GM12864 (cell line): ENCODE data around the gene KLC4.

Source experiments
- DNase-seq: peaks from one replicate; pipeline ENCODE4 v3.0.0-alpha.2; 2011; ENCODE audit warnings: low read depth
- H3K4me3 ChIP-seq: 2 replicates; pipeline ENCODE4 v1.5.1; 2011; ENCODE audit warnings: mild to moderate bottlenecking, low read depth, low read length, control low read depth
- CTCF ChIP-seq: IDR thresholded peaks from 2 replicates; pipeline ENCODE4 v1.5.1; 2011; ENCODE audit warnings: low read depth, mild to moderate bottlenecking, moderate library complexity, low read length, control low read depth, inconsistent platforms; ENCODE audit errors: missing control alignments

Gene KLC4

GRCh38 chr6:43059168-43060033 lies at the start of gene KLC4, which contains the start of gene MRPL2:
KLC4 (plus strand) TSS chr6:43059631; CDS start chr6:43061336, 1,705 bp downstream.
MRPL2 (minus strand) TSS chr6:43059434; CDS start chr6:43059381, 53 bp downstream.
- DNase-seq, result peak; percentile 96
- TF ChIP-seq CTCF, result no peak
- H3K4me3 ChIP-seq, result peak within 1 kb of the TSS; percentile 98

- H3K4me3 ChIP-seq, result no peak overlapping the region
- no peak for TF ChIP-seq CTCF
- no peak for DNase-seq
These were observed 48.2 kb upstream of the KLC4 start for GRCh38 chr6:43011207-43011606.

- DNase-seq, result no peak
- no peak for TF ChIP-seq CTCF
- H3K4me3 ChIP-seq, result peak overlapping the region; percentile 77; the same call in 1 of the 2 replicates
These were observed 47.1 kb upstream of the KLC4 start for GRCh38 chr6:43012364-43012763.

- DNase-seq, result peak; percentile 25
- no peak for TF ChIP-seq CTCF
- H3K4me3 ChIP-seq, result peak overlapping the region; percentile 77
These were observed 46.2 kb upstream of the KLC4 start for GRCh38 chr6:43013097-43013842.

- DNase-seq, result peak; percentile 100
- H3K4me3 ChIP-seq, result peak within 1 kb of the TSS; percentile 82
- no peak for TF ChIP-seq CTCF
These were observed 45.5 kb upstream of the KLC4 start, which contains the start of the genes KLHDC3 and MEA1 for GRCh38 chr6:43013843-43014433. KLHDC3 (plus strand) TSS chr6:43014249; CDS start chr6:43017193, 2,944 bp downstream. MEA1 (minus strand) TSS chr6:43013946; CDS start chr6:43013813, 133 bp downstream.

- peak overlapping the region; percentile 82 for H3K4me3 ChIP-seq
- no peak for DNase-seq
- no peak for TF ChIP-seq CTCF
These were observed 45.0 kb upstream of the KLC4 start for GRCh38 chr6:43014434-43014909.
